Mucosa of descending colon (tissue), 3 donors: ENCODE data around the gene GGTLC2. TPM values are rescaled to one million over a fixed set of nuclear protein-coding genes. Genes with fewer than 3 reads are reported as not detected.

Experiments
- ATAC-seq: fragments of 200-7000 bp; cut with Tn5 transposase; one replicate; pipeline ENCODE4 v1.9.1; 2020; ENCODE audit warnings: mild to moderate bottlenecking, moderate library complexity
- DNase-seq, 3 donors: peaks; one replicate each; pipeline ENCODE4 v3.0.0-alpha.2; 2020
- H3K36me3 ChIP-seq: fragments of 200-600 bp; one replicate; pipeline ENCODE4 v1.8.0; 2021; ENCODE audit warnings: low read depth, mild to moderate bottlenecking
- H3K4me1 ChIP-seq: fragments of 200-600 bp; one replicate; pipeline ENCODE4 v1.8.0; 2021; ENCODE audit warnings: low read depth, mild to moderate bottlenecking
- H3K4me3 ChIP-seq: fragments of 200-600 bp; one replicate; pipeline ENCODE4 v1.8.0; 2021; ENCODE audit warnings: mild to moderate bottlenecking
- H3K9me3 ChIP-seq: fragments of 200-600 bp; one replicate; pipeline ENCODE4 v1.8.0; 2021; ENCODE audit warnings: mild to moderate bottlenecking
- intact Hi-C, 2 donors: fragments of 100-400 bp; cut with DNase I in 1 of 2; cut with micrococcal nuclease in 1 of 2; formaldehyde crosslinking; loops; one replicate each; pipeline versions ENCODE4 v1.11.0 to v1.11.1; 2022; cut with DNase I, micrococcal nuclease
- total RNA-seq, 3 donors: library from RNA; stranded (reverse); fragmentation: NEBNext Ultra II Directional in 2 of 3; extraction: Animal tissue kit (Norgen Biotek cat#: 25700) in 2 of 3; gene quantifications; one replicate each; pipeline versions ENCODE4 v1.2.1 to v1.2.4, GENCODE V29; 2021 to 2023
- TF ChIP-seq, protein P1 (sequence below): fragments of 200-600 bp; IDR thresholded peaks from one replicate; pipeline ENCODE4 v1.8.0; 2022; ENCODE audit warnings: antibody characterized with exemption, mild to moderate bottlenecking
- donor health status: DM: no; HTN: no; CAD: no; lungs with moderate emphysema.
- donor health status: DM: no; HTN: no; CAD: no.
- donor health status: DM: no; HTN: yes; CAD: no.

Gene GGTLC2
- total RNA-seq, 3 donors from 2014 or later, result not detected

GRCh38 chr22:22673099-22673498 lies 28.7 kb downstream of the GGTLC2 start:
- TF ChIP-seq, protein P1, sequence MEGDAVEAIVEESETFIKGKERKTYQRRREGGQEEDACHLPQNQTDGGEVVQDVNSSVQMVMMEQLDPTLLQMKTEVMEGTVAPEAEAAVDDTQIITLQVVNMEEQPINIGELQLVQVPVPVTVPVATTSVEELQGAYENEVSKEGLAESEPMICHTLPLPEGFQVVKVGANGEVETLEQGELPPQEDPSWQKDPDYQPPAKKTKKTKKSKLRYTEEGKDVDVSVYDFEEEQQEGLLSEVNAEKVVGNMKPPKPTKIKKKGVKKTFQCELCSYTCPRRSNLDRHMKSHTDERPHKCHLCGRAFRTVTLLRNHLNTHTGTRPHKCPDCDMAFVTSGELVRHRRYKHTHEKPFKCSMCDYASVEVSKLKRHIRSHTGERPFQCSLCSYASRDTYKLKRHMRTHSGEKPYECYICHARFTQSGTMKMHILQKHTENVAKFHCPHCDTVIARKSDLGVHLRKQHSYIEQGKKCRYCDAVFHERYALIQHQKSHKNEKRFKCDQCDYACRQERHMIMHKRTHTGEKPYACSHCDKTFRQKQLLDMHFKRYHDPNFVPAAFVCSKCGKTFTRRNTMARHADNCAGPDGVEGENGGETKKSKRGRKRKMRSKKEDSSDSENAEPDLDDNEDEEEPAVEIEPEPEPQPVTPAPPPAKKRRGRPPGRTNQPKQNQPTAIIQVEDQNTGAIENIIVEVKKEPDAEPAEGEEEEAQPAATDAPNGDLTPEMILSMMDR, result no peak
- H3K36me3 ChIP-seq, result no peaks in the 10 kb centered on the region
- H3K9me3 ChIP-seq, result no peaks in the 10 kb centered on the region
- H3K4me3 ChIP-seq, result no peak overlapping the region
- ATAC-seq, result no peak
- H3K4me1 ChIP-seq, result no peaks in the 10 kb centered on the region
- no peak for DNase-seq
- intact Hi-C loops, result no loop called here

- H3K4me3 ChIP-seq, result no peak overlapping the region
- no peaks in the 10 kb centered on the region for H3K9me3 ChIP-seq
- intact Hi-C loops, result no loop called here
- H3K36me3 ChIP-seq, result no peaks in the 10 kb centered on the region
- ATAC-seq (no peak), DNase-seq (no peak)
- no peaks in the 10 kb centered on the region for H3K4me1 ChIP-seq
- TF ChIP-seq, protein P1, result no peak
Measured at GRCh38 chr22:22673628-22674027, 29.2 kb downstream of the GGTLC2 start.

GRCh38 chr22:22674467-22674866 lies 30.1 kb downstream of the GGTLC2 start:
- Histone ChIP-seq H3K9me3 (no peaks in the 10 kb centered on the region), H3K4me3 (no peak overlapping the region), H3K36me3 (no peaks in the 10 kb centered on the region), H3K4me1 (no peaks in the 10 kb centered on the region)
- ATAC-seq, result no peak
- no peak for DNase-seq
- intact Hi-C loops, result no loop called here
- TF ChIP-seq, protein P1, result no peak

- ATAC-seq (no peak), DNase-seq (no peak)
- H3K4me3 ChIP-seq, result no peak overlapping the region
- no peaks in the 10 kb centered on the region for H3K9me3 ChIP-seq
- intact Hi-C loops, result no loop called here
- H3K4me1 ChIP-seq, result no peaks in the 10 kb centered on the region
- H3K36me3 ChIP-seq, result no peaks in the 10 kb centered on the region
- TF ChIP-seq, protein P1, result no peak
Measured at GRCh38 chr22:22678970-22679369, 34.6 kb downstream of the GGTLC2 start.

DNA sequence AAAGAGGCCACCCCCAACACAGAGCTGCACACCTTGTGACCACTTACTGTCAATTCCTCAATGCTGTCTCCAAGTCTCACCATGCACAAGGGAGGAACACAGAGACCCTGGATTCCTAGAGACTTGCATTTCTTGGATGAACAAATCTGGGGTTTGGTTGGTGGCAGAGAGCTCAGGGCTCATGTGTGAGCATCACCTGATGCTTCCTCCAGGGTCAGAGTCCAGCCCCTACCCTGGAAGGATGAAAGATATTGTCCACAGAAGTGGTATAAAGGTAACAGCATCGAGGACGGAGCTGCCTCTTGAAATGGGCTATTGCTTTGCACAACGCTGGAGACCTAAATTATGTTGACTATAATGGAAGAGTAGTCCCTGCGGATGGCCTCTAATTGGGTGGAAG lies 36.0 kb downstream of the GGTLC2 start:
- intact Hi-C loops, result no loop called here
- Histone ChIP-seq H3K36me3 (no peaks in the 10 kb centered on the region), H3K4me1 (peaks cover 3% of the 10 kb centered on the region), H3K4me3 (no peak overlapping the region), H3K9me3 (no peaks in the 10 kb centered on the region)
- DNase-seq (no peak), ATAC-seq (no peak)
- TF ChIP-seq, protein P1, result no peak

- Histone ChIP-seq H3K36me3 (no peaks in the 10 kb centered on the region), H3K4me1 (peaks cover 3% of the 10 kb centered on the region), H3K9me3 (no peaks in the 10 kb centered on the region), H3K4me3 (no peak overlapping the region)
- ATAC-seq (no peak), DNase-seq (no peak)
- TF ChIP-seq, protein P1, result no peak
- intact Hi-C loops, result no loop called here
Measured at GRCh38 chr22:22681221-22681739, 36.9 kb downstream of the GGTLC2 start.
